ENCODE data around the gene ORM1.

The ORM1 gene

GRCh38 chr9:114287001-114287762, 35.7 kb upstream of the ORM1 start:
- DNase-seq (ENCODE audit: low read depth in 2 of 3, low spot score in 1 of 3): no peak

- DNase-seq (ENCODE audit: low read depth in 2 of 3, low spot score in 1 of 3): no peak
Measured at GRCh38 chr9:114287763-114288192, 35.1 kb upstream of the ORM1 start.

- no peak for DNase-seq (ENCODE audit: low read depth in 2 of 3, low spot score in 1 of 3)
Measured at GRCh38 chr9:114288193-114289091, 34.5 kb upstream of the ORM1 start.

GRCh38 chr9:114289106-114289505, 33.8 kb upstream of the ORM1 start:
- no peak for DNase-seq (ENCODE audit: low read depth in 2 of 3, low spot score in 1 of 3)

GRCh38 chr9:114289571-114290481, 33.1 kb upstream of the ORM1 start:
- no peak for DNase-seq (ENCODE audit: low read depth in 2 of 3, low spot score in 1 of 3)

GRCh38 chr9:114290561-114290986, 32.3 kb upstream of the ORM1 start:
- DNase-seq (ENCODE audit: low read depth in 2 of 3, low spot score in 1 of 3): no peak

GRCh38 chr9:114291064-114291474, 31.8 kb upstream of the ORM1 start:
- DNase-seq (ENCODE audit: low read depth in 2 of 3, low spot score in 1 of 3): peak; percentile 39 to 72 (median 61)

GRCh38 chr9:114291886-114292590, 30.9 kb upstream of the ORM1 start:
- DNase-seq (ENCODE audit: low read depth in 2 of 3, low spot score in 1 of 3): no peak

- no peak for DNase-seq (ENCODE audit: low read depth in 2 of 3, low spot score in 1 of 3)
Measured at GRCh38 chr9:114294664-114295063, 28.2 kb upstream of the ORM1 start.

GRCh38 chr9:114296338-114296737, 26.6 kb upstream of the ORM1 start:
- DNase-seq (ENCODE audit: low read depth in 2 of 3, low spot score in 1 of 3): no peak

- DNase-seq (ENCODE audit: low read depth in 2 of 3, low spot score in 1 of 3): no peak
Measured at GRCh38 chr9:114299286-114300152, 23.4 kb upstream of the ORM1 start.

GRCh38 chr9:114300153-114300845, 22.6 kb upstream of the ORM1 start:
- no peak for DNase-seq (ENCODE audit: low read depth in 2 of 3, low spot score in 1 of 3)

GRCh38 chr9:114300846-114301797, 21.8 kb upstream of the ORM1 start:
- no peak for DNase-seq (ENCODE audit: low read depth in 2 of 3, low spot score in 1 of 3)

- DNase-seq (ENCODE audit: low read depth in 2 of 3, low spot score in 1 of 3): no peak
Measured at GRCh38 chr9:114301798-114302565, 20.9 kb upstream of the ORM1 start.

- DNase-seq (ENCODE audit: low read depth in 2 of 3, low spot score in 1 of 3): no peak
Measured at GRCh38 chr9:114302727-114303126, 20.2 kb upstream of the ORM1 start.

- DNase-seq (ENCODE audit: low read depth in 2 of 3, low spot score in 1 of 3): no peak
Measured at GRCh38 chr9:114303571-114303970, 19.3 kb upstream of the ORM1 start.

GRCh38 chr9:114303977-114304376, 18.9 kb upstream of the ORM1 start:
- DNase-seq (ENCODE audit: low read depth in 2 of 3, low spot score in 1 of 3): no peak
